HG02938 (cell line): ENCODE data around the gene GPBP1L1.

Experiments used
- ATAC-seq: cut with Tn5 transposase; IDR thresholded peaks from one replicate; pipeline ENCODE4 v1.9.1; 2021; ENCODE audit warnings: mild to moderate bottlenecking, moderate library complexity; ENCODE audit not compliant: unreplicated experiment

Gene GPBP1L1

DNA sequence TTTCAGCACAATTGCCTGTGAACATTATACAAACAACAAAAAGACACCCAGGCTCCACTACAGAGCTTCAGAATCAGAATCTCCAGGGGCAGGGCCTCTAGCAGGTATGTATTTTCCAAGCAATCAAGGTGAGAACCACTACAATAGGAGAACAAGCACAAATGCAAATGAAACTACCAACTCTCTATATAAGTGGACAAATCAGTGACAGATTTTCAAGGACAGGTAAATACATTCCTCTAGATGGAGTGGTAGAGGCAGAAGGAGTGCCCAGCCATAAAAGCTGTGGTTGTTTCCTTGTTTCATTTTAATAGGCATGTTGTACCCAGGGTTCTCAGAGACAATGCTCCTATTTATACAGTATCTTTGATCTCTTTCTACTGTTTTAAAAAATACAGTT lies 42.4 kb downstream of the GPBP1L1 start:
- no peak for ATAC-seq

DNA sequence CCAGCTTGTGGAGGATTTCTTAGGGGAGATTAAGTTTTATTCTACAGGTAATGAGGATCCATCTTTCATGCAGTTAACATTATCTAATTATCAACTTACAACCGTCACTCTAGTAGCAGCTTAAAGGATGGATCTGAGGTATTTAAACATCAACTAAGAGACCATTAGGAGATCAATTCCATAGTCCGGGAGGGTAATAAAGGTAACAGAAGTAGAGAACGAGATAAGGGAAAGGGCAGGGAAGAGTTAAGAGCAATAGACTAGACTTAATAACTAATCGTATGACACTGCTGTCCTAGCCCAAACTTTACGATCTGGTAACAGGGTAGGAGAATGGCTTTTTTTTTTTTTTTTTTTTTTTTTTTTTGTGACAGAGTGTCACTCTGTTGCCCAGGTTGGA lies 43.0 kb downstream of the GPBP1L1 start:
- ATAC-seq, result no peak

DNA sequence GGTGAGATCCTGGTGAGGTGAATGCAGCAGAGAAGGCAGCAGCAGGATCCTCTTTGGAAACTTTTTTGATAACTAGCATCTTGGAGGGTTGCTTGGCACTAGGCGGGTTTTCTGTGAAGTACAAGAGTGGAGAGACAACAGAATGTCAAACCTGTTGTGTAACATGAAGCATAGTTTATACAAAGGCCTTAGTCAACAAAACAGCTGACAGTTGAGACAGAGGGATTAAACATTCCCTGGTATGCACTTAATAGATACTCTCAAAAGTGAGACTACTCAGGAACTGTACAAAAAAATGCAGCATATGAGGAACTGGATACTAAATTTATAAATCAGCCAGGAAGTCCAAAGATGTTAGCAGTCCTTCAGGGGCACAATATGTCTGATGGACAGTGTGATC lies 46.0 kb downstream of the GPBP1L1 start:
- no peak for ATAC-seq

DNA sequence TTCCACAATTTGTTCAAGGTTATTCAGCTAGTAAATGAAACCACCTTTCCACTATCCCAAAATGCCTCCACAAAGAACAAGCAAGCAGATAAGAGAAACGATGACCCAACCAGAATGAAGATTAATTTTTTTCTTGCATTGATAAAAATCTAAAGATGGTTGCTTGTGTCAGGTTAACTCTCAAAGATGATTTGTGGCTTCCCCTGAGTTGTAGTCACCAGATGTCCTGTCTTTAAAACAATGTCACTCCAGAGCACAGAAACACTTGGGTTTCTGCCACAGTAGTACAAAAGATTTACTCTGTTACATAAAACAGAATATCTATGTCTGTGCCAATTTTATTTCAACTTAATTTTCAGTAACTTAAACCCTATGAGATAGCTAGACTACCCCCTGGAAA lies 51.1 kb downstream of the GPBP1L1 start:
- ATAC-seq, result no peak

DNA sequence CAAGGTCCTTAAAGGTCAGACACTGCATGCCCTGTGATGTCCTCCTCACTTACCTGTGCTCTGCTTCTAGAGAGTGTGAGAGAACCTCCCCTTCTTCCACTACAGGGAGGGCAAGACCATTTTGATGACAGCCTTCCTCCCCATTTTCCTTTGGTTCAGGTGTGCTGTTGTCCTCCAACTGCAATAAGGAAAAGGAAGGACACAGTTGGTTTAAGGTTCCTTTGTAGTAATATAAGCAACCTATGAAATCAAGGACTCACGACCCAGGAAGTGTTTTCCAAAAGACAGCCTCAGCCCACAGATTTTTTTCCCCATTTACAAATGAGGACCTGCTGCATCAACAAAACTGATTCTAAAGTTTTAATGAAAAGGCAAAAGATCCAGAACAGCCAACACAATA lies 55.9 kb downstream of the GPBP1L1 start:
- ATAC-seq, result no peak

DNA sequence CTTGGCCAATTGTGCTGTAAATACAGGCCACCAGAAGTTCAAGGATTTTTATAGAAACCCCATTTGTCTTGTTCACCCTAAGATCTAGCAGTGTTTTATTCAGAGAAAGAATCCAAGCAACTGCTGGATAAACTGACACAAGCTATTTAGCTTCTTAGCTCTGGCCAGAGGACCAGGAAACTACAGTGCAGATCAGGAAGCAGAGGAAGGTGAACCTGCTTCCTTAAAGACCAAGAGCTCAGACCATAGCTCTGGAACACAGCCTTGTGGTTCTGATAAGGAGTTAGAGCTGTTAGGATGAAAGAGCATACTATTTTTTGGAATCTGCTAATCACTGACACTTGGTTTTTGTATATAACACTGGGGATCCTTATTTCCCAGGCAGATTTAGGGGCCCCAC lies 57.3 kb downstream of the GPBP1L1 start:
- ATAC-seq, result no peak

DNA sequence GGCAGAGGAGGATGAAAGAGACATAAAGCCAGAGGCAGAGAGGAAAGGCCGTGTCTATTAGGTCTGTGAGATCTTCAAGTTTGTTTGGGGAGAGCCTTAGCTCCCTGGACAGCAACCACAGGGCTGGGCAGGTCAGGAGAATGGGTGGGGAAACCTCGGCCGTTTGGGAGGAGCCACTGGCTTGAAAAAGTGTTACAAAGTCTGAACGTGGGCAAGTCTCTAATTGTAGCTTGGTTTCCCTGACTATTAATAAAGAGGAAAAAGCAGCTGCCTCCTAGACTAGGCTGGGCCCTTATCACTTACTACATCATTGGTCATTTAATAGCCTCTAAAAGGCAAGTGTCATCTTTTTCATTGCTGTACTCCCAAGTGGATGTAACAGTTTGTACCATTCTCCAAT lies 62.4 kb downstream of the GPBP1L1 start, which contains the start of gene CCDC17:
TSS of gene CCDC17 (minus strand) at position 83 of the 400 bp plus-strand sequence. CDS start 145 bp downstream, outside the sequence.
- no peak for ATAC-seq

DNA sequence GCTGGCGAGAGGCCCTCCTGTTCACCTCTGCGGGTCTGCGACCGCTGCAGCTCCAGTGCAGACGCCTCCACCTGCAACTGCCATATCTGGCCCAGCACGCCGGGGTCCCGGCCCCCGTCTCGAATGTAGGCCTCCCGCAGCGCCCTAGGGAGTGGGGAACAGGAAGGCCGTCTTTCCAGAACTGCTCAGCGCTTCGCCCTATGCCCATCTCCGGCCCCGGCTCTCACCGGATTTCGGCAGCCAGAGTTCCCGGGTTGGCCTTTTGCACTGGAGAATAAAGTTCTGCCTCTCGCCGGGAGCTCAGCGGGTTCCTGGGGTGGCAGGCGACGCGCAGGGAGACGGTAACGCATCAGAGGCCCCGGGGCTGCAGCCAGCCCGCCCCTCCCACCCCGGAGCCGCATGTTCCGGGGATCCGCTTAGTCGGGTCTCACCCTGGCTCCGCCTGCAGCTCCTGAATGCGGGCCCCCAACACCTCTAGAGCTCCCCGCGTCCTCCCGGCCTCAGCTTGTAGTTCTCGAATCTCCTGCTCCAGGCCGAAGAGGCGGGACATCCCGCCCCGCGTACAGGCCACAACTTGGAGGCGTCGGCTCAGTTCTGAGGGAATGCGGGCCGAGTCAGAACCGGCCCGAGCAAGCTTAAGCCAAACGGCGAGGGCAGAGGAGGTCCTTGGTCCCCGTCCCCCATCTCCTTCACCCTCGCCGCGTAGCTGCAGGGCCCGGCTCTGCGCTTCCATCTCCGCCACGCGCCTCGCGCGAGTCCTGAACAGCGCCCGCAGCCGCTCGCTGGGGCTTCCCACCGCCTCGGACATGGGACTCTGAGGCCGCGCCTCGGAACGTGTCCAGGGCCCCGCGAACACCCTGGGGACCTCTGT lies 63.6 kb downstream of the GPBP1L1 start:
- ATAC-seq, result no peak

DNA sequence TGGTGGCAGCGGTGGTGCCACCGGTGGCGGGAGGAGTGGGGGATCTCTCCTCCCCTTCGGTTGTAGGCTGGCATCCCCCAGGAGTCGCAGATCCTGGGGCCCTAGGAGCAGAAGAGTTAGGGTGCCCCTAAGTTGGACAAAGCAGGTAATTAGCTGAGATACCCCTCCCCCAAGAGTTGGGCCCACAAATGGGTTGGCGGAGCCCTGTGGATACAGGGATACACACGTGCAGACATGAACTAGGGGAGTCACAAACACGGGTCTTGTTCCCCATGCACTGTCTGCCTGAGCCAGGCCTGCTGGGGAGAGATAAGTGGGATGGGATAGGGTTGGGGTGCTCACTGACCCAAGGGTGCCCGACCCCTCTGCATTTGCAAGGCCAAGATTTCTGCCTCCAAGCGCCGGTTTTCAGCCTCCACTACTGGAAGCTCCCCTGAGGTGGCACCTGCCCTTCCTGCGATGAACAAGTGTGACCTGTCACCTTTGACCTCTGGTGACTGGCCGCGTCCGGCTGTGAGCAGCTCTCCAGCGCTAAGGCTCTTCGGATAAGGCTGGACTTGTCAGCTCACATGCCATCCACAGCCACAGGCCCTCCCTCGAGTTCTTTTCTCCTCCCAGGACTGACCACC lies 64.3 kb downstream of the GPBP1L1 start:
- no peak for ATAC-seq

DNA sequence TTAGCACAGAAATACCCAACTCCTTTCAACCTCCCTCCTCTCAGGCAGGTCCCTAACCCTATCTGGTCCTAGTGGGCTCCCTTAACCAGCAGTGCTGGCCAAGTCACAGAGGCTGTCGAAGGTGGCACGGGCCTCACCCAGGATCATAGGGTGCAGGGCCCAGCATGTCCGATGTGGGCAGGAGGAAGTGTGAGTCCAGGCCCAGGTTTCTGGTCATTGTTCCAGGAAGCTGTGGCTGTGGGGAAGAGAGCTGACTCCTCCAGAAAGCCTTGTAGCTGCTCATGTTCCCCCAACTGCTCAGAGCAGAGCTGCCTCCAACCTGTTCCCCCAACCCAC lies 64.9 kb downstream of the GPBP1L1 start:
- ATAC-seq, result no peak

DNA sequence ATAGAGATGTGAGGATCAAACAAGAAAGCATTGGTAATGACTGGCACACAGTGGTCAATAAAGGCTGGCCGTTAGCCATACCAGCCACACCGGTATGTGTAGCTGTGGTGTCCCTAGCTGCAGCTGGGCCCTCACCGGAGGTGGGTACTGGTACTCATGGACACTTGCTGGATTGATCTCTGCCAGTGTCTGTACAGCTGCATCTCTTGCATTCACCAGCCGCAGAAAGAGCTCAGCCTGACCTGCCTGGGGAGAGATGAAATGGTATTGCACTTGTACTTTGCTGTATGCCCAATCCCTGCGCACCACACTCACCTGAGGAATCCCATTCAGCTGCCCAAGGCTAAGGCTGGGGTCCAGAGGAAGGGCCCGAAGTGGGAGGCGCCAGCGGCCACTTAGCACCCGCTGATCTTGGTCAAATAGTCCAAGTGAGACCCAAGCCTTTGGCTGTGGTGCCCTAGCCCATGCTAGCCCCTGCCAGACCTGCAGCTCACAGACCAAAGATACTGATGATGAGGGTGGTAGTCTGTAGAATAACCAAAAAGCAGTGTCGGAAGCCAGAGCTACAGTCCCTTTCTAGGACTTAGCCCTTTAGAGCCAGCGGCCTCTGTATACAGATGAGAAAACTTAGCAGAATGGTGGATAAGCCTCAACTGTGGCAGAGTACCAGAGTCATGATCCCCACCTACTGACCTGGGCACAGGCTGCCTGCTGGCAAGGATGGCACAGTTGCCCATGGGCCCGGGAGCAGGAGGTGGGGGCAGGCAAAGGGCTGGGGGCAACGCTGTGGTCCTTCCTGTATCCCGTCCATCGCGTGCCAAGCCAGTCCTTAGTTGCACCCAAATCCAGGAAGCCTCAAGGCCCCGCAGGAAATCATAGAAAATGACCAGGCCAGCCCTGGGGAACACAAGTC lies 65.5 kb downstream of the GPBP1L1 start:
- no peak for ATAC-seq

DNA sequence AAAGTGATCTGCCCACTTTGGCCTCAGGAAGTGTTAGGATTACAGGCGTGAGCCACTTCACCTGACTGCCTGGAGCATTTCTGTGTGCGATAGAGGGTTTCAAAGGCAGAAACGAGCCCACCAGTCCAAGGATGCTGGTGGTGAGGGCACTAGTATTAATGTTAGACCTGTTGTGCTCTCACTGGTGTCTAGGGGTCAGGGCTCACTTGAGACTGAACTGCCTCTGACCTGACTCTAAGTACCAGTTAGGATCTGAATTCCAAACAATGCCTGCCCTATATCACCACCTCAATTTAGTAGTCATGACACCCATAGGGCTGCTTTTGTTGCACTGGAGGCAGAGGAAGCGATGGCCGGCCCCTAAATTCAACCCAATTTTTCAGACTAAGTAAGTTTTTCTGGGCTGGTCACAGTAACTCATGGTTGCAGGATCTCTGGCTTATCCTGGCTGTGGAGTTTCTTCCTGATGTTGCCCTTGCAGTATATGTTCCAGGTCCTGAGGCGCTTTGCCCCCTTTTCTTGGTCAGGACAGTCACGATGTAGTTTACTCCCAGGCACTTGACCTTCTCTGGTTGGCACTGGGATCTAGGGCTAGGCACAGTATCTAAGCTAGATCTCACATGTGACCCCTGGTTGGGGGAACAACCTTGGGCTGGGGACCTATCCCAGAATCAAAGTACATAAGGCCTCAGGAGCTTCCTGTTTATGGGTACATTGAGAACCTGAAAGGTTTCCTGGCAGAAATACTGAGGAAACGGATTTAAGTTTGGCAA lies 67.0 kb downstream of the GPBP1L1 start:
- ATAC-seq, result no peak

DNA sequence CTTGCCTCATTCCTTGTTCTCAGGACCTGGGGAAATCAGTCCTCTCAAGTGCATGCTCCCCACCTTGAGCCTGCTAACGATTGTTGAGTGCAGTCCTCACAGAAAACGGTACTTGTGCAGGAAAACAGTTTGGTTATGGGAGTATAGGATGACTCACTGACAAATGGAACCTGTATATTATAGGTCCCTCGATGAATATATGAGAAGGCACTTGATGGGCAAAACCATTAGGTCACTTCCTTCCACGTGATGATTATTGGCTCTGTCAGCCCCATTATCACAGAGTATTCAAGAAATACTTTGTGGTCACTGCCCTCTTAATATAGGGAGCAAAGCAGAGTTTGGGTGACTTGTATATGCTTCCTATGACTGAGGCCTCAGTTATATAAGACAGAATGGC lies 68.7 kb downstream of the GPBP1L1 start:
- ATAC-seq, result no peak

DNA sequence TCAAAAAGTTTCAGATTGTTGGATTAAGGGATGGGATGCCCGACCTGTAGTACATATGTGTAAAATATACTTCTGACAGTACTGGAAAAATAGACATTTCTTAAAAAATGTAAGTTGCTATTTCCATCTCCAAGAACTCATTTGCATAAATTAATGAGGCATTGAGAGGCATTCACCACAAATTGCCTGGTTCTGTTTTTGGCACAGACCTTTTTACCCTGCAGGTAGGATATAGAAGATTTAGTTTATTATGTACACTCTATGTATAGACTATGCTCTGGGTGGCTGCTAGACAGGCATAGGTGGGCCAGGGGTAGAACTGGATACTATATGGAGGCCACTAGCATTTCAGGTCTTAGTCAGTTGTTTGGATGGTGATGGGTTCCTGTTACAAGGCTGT lies 70.4 kb downstream of the GPBP1L1 start:
- ATAC-seq, result no peak

DNA sequence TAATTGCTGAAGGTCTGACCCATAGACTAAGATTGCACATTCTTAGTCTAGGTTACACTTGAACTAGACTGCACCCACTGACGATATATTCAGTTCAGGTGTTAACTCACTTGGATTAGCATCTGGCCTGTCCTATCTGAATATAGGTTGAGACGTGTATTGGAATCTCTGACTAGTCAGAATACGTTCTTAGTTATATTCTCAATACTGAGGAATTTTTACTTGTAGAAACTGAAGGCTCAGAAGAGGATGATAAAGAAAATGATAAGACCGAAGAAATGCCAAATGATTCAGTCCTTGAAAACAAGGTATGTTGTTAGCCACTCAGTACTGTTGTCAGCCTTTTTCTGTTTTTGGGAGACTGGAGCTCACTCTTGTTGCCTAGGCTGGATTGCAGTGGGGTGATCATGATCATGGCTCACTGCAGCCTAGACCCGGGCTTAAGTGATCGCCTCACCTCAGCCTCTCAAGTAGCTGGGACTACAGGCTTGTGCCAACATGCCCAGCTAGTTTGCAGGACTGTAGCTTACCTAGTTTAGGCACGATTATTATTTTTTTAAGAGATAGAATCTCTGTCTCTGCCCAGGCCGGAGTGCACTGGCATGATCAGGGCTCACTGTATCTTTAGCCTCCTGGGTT lies 73.3 kb downstream of the GPBP1L1 start:
- no peak for ATAC-seq

DNA sequence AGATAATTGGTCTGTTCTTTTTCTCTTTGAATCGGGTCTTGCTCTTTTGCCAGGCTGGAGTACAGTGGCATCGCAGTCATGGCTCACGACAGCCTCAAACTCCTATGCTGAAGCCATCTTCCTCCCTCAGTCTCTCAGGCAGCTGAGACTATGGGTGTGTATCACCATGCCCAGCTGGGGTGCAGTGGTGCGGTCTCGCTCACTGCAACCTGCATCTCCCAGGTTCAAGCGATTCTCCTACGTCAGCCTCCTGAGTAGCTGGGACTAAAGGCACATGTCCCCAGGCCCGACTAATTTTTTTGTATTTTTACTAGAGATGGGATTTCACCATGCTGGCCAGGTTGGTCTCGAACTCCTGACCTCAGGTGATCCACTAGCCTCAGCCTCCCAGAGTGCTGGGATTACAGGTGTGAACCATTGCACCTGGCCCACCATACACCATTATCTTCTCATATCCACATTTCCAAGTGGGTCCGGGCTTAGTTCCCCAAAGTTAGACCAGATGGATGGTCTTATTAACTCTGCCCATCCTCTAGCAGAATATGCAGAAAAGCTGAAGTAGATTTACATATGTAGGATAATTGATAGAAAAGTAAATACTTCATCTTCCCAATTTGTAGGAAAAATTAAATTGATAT lies 75.6 kb downstream of the GPBP1L1 start:
- no peak for ATAC-seq

DNA sequence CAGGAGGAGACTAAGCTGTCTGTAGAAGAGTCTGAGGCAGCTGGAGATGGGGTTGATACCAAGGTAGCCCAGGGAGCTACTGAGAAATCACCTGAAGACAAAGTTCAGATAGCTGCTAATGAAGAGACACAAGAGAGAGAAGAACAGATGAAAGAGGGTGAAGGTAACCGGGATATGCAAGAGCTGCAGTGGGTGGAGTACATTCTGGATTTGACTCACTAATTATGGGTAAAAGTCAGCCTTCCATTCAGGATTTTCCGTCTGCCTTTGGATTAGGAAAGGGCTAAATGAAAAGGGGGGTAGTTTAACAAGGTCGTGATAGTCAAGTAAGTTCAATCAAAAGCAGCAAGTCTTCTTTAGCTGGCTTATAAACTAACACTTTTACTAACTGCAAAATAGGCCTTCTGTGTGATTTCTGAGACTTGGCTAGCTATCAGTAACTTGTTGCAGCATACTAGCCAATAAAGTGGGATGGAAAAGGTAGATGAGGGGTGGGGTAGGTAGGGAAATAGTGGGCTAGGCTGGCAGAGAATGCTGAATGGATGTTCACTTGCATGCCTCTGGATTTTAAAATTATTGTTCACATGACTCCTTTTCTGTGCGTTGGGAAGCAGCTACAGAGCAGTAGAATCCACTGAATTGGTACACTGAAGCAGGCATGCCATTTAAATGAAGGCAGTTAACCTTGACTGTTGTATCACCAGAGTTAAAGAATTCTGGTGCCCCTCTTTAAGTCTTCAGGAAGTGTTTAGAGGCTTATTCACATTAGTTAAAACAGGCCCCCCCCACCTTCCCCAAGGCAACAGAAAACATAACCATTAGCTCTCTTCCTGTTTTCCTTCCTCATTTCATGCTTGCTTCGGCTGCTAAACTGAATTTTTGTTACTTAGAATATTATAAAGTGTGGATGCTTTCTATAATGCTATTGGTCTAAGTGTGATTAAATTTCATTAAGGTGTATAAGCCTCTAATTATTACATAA lies 77.9 kb downstream of the GPBP1L1 start:
- ATAC-seq, result no peak

DNA sequence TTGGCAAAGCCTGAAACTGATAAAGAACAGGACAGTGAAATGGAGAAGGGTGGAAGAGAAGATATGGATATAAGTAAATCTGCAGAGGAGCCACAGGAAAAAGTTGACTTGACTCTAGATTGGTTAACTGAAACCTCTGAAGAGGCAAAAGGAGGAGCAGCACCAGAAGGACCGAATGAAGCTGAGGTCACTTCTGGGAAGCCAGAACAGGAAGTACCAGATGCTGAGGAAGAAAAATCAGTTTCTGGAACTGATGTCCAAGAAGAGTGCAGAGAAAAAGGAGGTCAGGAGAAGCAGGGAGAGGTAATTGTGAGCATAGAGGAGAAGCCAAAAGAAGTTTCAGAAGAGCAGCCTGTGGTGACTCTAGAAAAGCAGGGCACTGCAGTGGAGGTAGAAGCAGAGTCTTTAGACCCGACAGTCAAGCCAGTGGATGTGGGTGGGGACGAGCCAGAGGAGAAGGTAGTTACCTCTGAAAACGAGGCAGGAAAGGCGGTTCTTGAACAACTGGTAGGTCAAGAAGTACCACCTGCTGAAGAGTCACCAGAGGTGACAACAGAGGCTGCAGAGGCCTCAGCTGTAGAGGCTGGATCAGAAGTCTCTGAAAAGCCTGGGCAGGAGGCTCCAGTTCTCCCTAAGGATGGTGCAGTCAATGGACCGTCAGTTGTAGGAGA lies 78.8 kb downstream of the GPBP1L1 start:
- ATAC-seq, result no peak
